Caco-2 (cell line): ENCODE measurements around the gene ZNF318. TPM values are rescaled to one million over a fixed set of nuclear protein-coding genes. Genes with fewer than 3 reads are reported as not detected.
"Not testable (repeated sequence)": the region's sequence is repeated elsewhere in the genome, so short reads cannot be mapped to it uniquely, and the experiment has no call there.

ENCODE experiments used
- BruUV-seq: library from RNA; stranded (reverse); fragments of 400-500 nt; replicated peaks from 2 replicates; lab custom pipeline; 2021; lab: Mats Ljungman, UMichigan
- CTCF ChIA-PET: fragments of 300-600 bp; sonication (Branson Sonifier 250); formaldehyde crosslinking; loops from one replicate; lab custom pipeline; 2022; ENCODE audit warnings: antibody characterized with exemption; lab: Charles Lee
- POLR2A ChIA-PET: fragments of 300-600 bp; sonication (Branson Sonifier 250); formaldehyde crosslinking; loops from one replicate; lab custom pipeline; 2022; ENCODE audit warnings: antibody characterized with exemption; lab: Charles Lee
- DNase-seq, 2 experiments: peaks; one replicate each; pipeline versions ENCODE4 v3.0.0 to v3.0.0-alpha.2; 2020 to 2022
- H3K27me3 ChIP-seq: replicated peaks from 2 replicates; pipeline ENCODE4 v1.6.0; 2011; ENCODE audit warnings: low read length; ENCODE audit not compliant: control insufficient read depth, insufficient read depth
- H3K36me3 ChIP-seq: 2 replicates; pipeline ENCODE4 v1.5.1; 2011; ENCODE audit warnings: low read length; ENCODE audit not compliant: control insufficient read depth, insufficient read depth
- H3K4me1 ChIP-seq: fragments of 250-450 bp; sonication (Bioruptor Pico); 2 replicates; pipeline ENCODE4 v1.5.1; 2020; ENCODE audit warnings: mild to moderate bottlenecking
- H3K4me3 ChIP-seq: 2 replicates; pipeline ENCODE4 v1.5.1; 2011; ENCODE audit warnings: low read depth, mild to moderate bottlenecking, control low read depth, low read length
- H3K9me3 ChIP-seq: fragments of 250-450 bp; sonication (Bioruptor Pico); 2 replicates; pipeline ENCODE4 v1.5.1; 2020; ENCODE audit warnings: mild to moderate bottlenecking, moderate library complexity
- H3K27ac Mint-ChIP-seq: one replicate; pipeline ENCODE4 v1.8.0; 2022; ENCODE audit warnings: mixed read lengths; ENCODE audit not compliant: unreplicated experiment
- H3K27me3 Mint-ChIP-seq: one replicate; pipeline ENCODE4 v1.8.0; 2022; ENCODE audit warnings: mixed read lengths; ENCODE audit not compliant: insufficient read depth, unreplicated experiment
- H3K36me3 Mint-ChIP-seq: one replicate; pipeline ENCODE4 v1.8.0; 2022; ENCODE audit warnings: mild to moderate bottlenecking, mixed read lengths; ENCODE audit not compliant: insufficient read depth, unreplicated experiment
- H3K4me1 Mint-ChIP-seq: one replicate; pipeline ENCODE4 v1.8.0; 2022; ENCODE audit warnings: low read depth, mixed read lengths; ENCODE audit not compliant: unreplicated experiment
- H3K4me3 Mint-ChIP-seq: one replicate; pipeline ENCODE4 v1.8.0; 2022; ENCODE audit warnings: mild to moderate bottlenecking, moderate library complexity, mixed read lengths; ENCODE audit not compliant: unreplicated experiment
- H3K9me3 Mint-ChIP-seq: one replicate; pipeline ENCODE4 v1.8.0; 2022; ENCODE audit warnings: mixed read lengths; ENCODE audit not compliant: unreplicated experiment
- CTCF ChIP-seq, 2 experiments: fragments of 200-600 bp in 1 of 2; IDR thresholded peaks; 1 replicate in 1 of 2; 2 replicates in 1 of 2; pipeline versions ENCODE4 v1.5.1 to v1.8.0; 2011 to 2022; ENCODE audit warnings: antibody characterized with exemption in 1 of 2, control low read depth in 1 of 2, inconsistent platforms in 1 of 2, low read depth in 1 of 2, low read length in 1 of 2, mild to moderate bottlenecking in 1 of 2, moderate library complexity in 1 of 2; ENCODE audit not compliant: insufficient read depth in 1 of 2, severe bottlenecking in 1 of 2, unreplicated experiment in 1 of 2
- intact Hi-C: fragments of 100-400 bp; cut with micrococcal nuclease; formaldehyde crosslinking; loops from one replicate; pipeline ENCODE4 v1.10.0; 2022; ENCODE audit not compliant: unreplicated experiment
- total RNA-seq: library from RNA; stranded (reverse); gene quantifications from 2 replicates; pipeline ENCODE4 v1.2.3, GENCODE V29; 2022

The ZNF318 gene
- total RNA-seq, 1 experiment from 2014 or later = 11.7 TPM

- peak overlapping the region; percentile 72 for H3K27ac Mint-ChIP-seq
- DNase-seq = no peak
- Histone ChIP-seq H3K4me1 (peaks cover 50% of the 10 kb centered on the region), H3K9me3 (no peaks in the 10 kb centered on the region), H3K27me3 (no peaks in the 10 kb centered on the region), H3K4me3 (no peak overlapping the region), H3K36me3 (no peaks in the 10 kb centered on the region)
- H3K4me3 Mint-ChIP-seq = no peak overlapping the region
- ChIA-PET CTCF (interaction anchor here (0.6 to 2.1 kb wide), 9 partner anchors 8 to 128 kb away, joined by 3 to 10 read pairs (median 5); partner anchors contain the start of gene ZNF318), POLR2A (interaction anchor here (0.9 to 1.2 kb wide), 2 partner anchors 36 to 86 kb away, joined by 4 to 12 read pairs; partner anchors contain the start of genes ABCC10 and TJAP1)
- BruUV-seq = no TSS peak
- H3K4me1 Mint-ChIP-seq = peaks cover 60% of the 10 kb centered on the region
- no peaks in the 10 kb centered on the region for H3K27me3 Mint-ChIP-seq
- H3K36me3 Mint-ChIP-seq = no peaks in the 10 kb centered on the region
- no peaks in the 10 kb centered on the region for H3K9me3 Mint-ChIP-seq
- intact Hi-C loops = loop anchor here (5.0 kb wide), 1 partner anchor 36 kb away; the partner anchor contains the start of gene ABCC10
- no peak for TF ChIP-seq CTCF (IDR thresholded peaks at IDR 0.05; ENCODE audit: insufficient read depth in 1 of 2, low read depth in 1 of 2, low read length in 1 of 2, severe bottlenecking in 1 of 2, unreplicated experiment in 1 of 2)
These were observed 22.1 kb upstream of the ZNF318 start for GRCh38 chr6:43391440-43392031.

GRCh38 chr6:43390753-43391439, 21.4 kb upstream of the ZNF318 start:
- POLR2A ChIA-PET = interaction anchor here (0.9 to 1.2 kb wide), 2 partner anchors 36 to 87 kb away, joined by 4 to 12 read pairs; partner anchors contain the start of genes ABCC10 and TJAP1
- intact Hi-C loops = loop anchor here (5.0 kb wide), 1 partner anchor 36 kb away; the partner anchor contains the start of gene ABCC10
- peak; percentile 32 to 49 for DNase-seq
- not testable (repeated sequence) for H3K27me3 ChIP-seq, H3K4me3 ChIP-seq, H3K36me3 Mint-ChIP-seq, H3K27me3 Mint-ChIP-seq, BruUV-seq, H3K9me3 ChIP-seq, H3K36me3 ChIP-seq, H3K9me3 Mint-ChIP-seq
- Mint-ChIP-seq H3K27ac (peak overlapping the region; percentile 72), H3K4me3 (peak overlapping the region; percentile 26), H3K4me1 (peaks cover 53% of the 10 kb centered on the region)
- CTCF ChIA-PET = interaction anchor here (0.6 to 2.1 kb wide), 10 partner anchors 9 to 127 kb away, joined by 3 to 10 read pairs (median 5); partner anchors contain the start of gene ZNF318
- peaks cover 43% of the 10 kb centered on the region for H3K4me1 ChIP-seq

- Histone ChIP-seq H3K27me3 (no peaks in the 10 kb centered on the region), H3K36me3 (no peaks in the 10 kb centered on the region), H3K4me1 (peaks cover 42% of the 10 kb centered on the region), H3K9me3 (no peaks in the 10 kb centered on the region), H3K4me3 (no peak overlapping the region)
- no TSS peak for BruUV-seq
- ChIA-PET POLR2A (no interaction called here), CTCF (interaction anchor here (1.1 to 2.1 kb wide), 3 partner anchors 68 to 117 kb away, joined by 5 to 10 read pairs (median 6); no protein-coding TSS in a partner anchor)
- TF ChIP-seq CTCF (IDR thresholded peaks at IDR 0.05; ENCODE audit: insufficient read depth in 1 of 2, low read depth in 1 of 2, low read length in 1 of 2, severe bottlenecking in 1 of 2, unreplicated experiment in 1 of 2) = no peak
- H3K27me3 Mint-ChIP-seq = no peaks in the 10 kb centered on the region
- intact Hi-C loops = loop anchor here (5.0 kb wide), 1 partner anchor 37 kb away; the partner anchor contains the start of gene ABCC10
- H3K36me3 Mint-ChIP-seq = no peaks in the 10 kb centered on the region
- no peak for DNase-seq
- peaks cover 44% of the 10 kb centered on the region for H3K4me1 Mint-ChIP-seq
- no peak overlapping the region for H3K27ac Mint-ChIP-seq
- no peaks in the 10 kb centered on the region for H3K9me3 Mint-ChIP-seq
- no peak overlapping the region for H3K4me3 Mint-ChIP-seq
These were observed 20.4 kb upstream of the ZNF318 start for GRCh38 chr6:43389730-43390295.
